GM10266 (cell line): ENCODE data around the gene STS.
A peak's percentile ranks its signal among the peaks of the same experiment; 100 is the strongest.

Source experiments
- DNase-seq: peaks from one replicate; pipeline ENCODE4 v3.0.0; 2012; ENCODE audit errors: extremely low spot score
- CTCF ChIP-seq: IDR thresholded peaks from 2 replicates; pipeline ENCODE4 v1.5.1; 2012; ENCODE audit warnings: mild to moderate bottlenecking, low read depth; ENCODE audit not compliant: control insufficient read depth, insufficient read depth; ENCODE audit errors: missing control alignments

Gene STS

GRCh38 chrX:7110821-7111276 is 36.7 kb upstream of the STS start:
- DNase-seq = no peak
- no peak for TF ChIP-seq CTCF

GRCh38 chrX:7111518-7111917 is 36.0 kb upstream of the STS start:
- no peak for DNase-seq
- no peak for TF ChIP-seq CTCF

DNA sequence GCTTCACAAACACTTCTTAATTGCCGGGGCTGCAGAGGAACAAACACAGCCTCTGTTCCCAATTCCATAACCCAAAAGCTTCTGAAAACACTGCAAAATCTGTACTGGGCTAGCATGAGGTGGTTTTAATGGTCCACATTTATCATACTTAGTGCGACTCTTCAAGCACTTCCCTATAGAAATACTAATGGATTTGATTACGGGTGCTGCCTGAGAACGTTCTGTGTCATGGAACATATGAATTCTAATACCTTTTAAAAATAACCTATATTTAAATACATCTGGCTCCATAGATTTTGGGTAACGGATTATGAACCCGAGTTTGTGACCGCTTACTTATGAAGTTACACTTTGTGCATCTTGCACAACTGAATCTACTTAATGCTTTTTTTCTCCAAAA is 35.4 kb upstream of the STS start:
- DNase-seq = no peak
- TF ChIP-seq CTCF = no peak

DNA sequence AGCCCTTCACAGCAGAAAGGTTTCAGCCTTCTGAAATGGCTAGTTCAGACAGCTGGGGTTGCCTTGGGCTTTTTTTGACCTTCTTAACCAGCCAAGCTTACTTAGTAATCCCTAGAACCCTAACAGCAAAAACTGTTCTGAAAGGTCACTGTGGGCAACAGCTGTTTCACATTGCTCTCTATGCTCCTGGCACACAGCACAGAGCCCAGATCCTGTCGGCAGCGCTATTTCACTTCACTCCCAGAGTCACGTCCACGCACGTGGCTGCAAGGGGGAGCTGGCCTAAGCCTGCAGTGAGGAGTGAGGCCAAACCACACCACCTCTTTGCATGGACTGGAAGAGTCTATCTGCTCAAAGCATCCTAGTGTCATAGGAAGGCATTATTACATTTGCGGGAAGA is 32.0 kb upstream of the STS start:
- peak; percentile 4 for TF ChIP-seq CTCF
- DNase-seq = no peak

GRCh38 chrX:7116081-7116480 is 31.4 kb upstream of the STS start:
- DNase-seq = no peak
- no peak for TF ChIP-seq CTCF

GRCh38 chrX:7117587-7117986 is 29.9 kb upstream of the STS start:
- no peak for TF ChIP-seq CTCF
- DNase-seq = no peak

GRCh38 chrX:7119950-7120877 is 27.3 kb upstream of the STS start:
- no peak for TF ChIP-seq CTCF
- no peak for DNase-seq
